HTERT RPE-1 (cell line): ENCODE results near the gene MYADML2.
"Not testable (repeated sequence)": the region's sequence is repeated elsewhere in the genome, so short reads cannot be mapped to it uniquely, and the experiment has no call there.

Source experiments
- in situ Hi-C: fragments of 300-500 bp; cut with MboI; formaldehyde crosslinking; loops from 4 replicates; pipeline ENCODE4 v1.14.3; 2020; ENCODE audit warnings: low sequenced_read_pairs

MYADML2 gene

GRCh38 chr17:81926451-81927151, 20.4 kb downstream of the MYADML2 start:
- in situ Hi-C loops: no loop called here

- in situ Hi-C loops: no loop called here
Measured at GRCh38 chr17:81925860-81926450, 21.1 kb downstream of the MYADML2 start.

GRCh38 chr17:81924557-81925532, 22.2 kb downstream of the MYADML2 start:
- in situ Hi-C loops: no loop called here

GRCh38 chr17:81923302-81924260, 23.5 kb downstream of the MYADML2 start:
- in situ Hi-C loops: no loop called here

GRCh38 chr17:81922566-81923301, 24.3 kb downstream of the MYADML2 start:
- in situ Hi-C loops: no loop called here

- in situ Hi-C loops: no loop called here
Measured at GRCh38 chr17:81921996-81922565, 25.0 kb downstream of the MYADML2 start.

GRCh38 chr17:81921537-81921862, 25.5 kb downstream of the MYADML2 start:
- in situ Hi-C loops: no loop called here

- in situ Hi-C loops: no loop called here
Measured at GRCh38 chr17:81920612-81921536, 26.2 kb downstream of the MYADML2 start.

- in situ Hi-C loops: no loop called here
Measured at GRCh38 chr17:81918832-81919545, 28.0 kb downstream of the MYADML2 start.

- in situ Hi-C loops: not testable (repeated sequence)
Measured at GRCh38 chr17:81918333-81918669, 28.7 kb downstream of the MYADML2 start.

- in situ Hi-C loops: no loop called here
Measured at GRCh38 chr17:81917565-81918332, 29.3 kb downstream of the MYADML2 start, which contains the start of gene SIRT7. Gene SIRT7 (minus strand): TSS chr17:81918176. CDS start chr17:81918131, 45 bp downstream.

GRCh38 chr17:81916234-81917001, 30.6 kb downstream of the MYADML2 start:
- in situ Hi-C loops: no loop called here

- in situ Hi-C loops: no loop called here
Measured at GRCh38 chr17:81915331-81915730, 31.7 kb downstream of the MYADML2 start.

GRCh38 chr17:81914103-81914850, 32.8 kb downstream of the MYADML2 start:
- in situ Hi-C loops: no loop called here

- in situ Hi-C loops: no loop called here
Measured at GRCh38 chr17:81913394-81914102, 33.5 kb downstream of the MYADML2 start.
